DND-41 (cell line): ENCODE data around the gene TBX20.
"Not testable (repeated sequence)": the region's sequence is repeated elsewhere in the genome, so short reads cannot be mapped to it uniquely, and the experiment has no call there.

Experiments used
- EZH2 ChIP-seq: IDR thresholded peaks from 3 replicates; pipeline ENCODE4 v1.6.1; 2012; ENCODE audit warnings: borderline replicate concordance, low read depth, mild to moderate bottlenecking, moderate library complexity, low read length, inconsistent platforms; ENCODE audit not compliant: severe bottlenecking
- TF ChIP-seq, protein P1 (sequence below): IDR thresholded peaks from 2 replicates; pipeline ENCODE4 v1.5.1; 2012; ENCODE audit warnings: borderline replicate concordance, low read length, moderate library complexity, mild to moderate bottlenecking; ENCODE audit not compliant: poor library complexity, severe bottlenecking; ENCODE audit errors: extremely low read depth

DNA sequence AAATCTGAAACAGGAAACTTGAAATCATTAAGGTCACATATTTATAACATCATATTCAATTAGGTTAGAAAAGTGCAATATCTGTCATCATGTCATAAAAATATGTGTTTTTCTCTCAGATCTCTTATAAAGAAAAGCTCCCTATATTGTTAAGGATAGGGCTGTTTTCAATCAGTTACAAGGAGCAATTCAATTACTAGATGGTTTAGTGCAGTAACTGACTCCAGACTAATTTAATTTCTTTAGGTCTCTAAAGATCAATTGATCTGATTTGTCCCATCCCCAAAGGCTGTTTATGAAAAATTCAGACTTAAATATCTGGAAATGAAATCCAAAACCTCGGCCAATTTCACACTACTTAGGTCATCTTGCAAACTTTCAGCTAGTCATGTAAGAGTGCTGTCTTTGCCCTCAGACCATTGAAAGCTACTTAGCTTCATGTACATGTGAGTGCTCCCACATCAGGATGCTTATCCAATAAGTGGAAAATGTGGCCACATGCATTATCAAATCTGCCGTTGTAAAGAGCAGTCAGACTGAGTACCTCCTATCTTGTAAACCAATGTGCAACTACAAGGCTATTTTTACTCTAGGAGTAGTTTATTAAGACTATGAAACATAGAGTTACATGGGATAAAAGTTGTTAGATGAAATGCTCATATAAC lies 24.7 kb downstream of the TBX20 start:
- TF ChIP-seq EZH2, result not testable (repeated sequence)
- TF ChIP-seq, protein P1, sequence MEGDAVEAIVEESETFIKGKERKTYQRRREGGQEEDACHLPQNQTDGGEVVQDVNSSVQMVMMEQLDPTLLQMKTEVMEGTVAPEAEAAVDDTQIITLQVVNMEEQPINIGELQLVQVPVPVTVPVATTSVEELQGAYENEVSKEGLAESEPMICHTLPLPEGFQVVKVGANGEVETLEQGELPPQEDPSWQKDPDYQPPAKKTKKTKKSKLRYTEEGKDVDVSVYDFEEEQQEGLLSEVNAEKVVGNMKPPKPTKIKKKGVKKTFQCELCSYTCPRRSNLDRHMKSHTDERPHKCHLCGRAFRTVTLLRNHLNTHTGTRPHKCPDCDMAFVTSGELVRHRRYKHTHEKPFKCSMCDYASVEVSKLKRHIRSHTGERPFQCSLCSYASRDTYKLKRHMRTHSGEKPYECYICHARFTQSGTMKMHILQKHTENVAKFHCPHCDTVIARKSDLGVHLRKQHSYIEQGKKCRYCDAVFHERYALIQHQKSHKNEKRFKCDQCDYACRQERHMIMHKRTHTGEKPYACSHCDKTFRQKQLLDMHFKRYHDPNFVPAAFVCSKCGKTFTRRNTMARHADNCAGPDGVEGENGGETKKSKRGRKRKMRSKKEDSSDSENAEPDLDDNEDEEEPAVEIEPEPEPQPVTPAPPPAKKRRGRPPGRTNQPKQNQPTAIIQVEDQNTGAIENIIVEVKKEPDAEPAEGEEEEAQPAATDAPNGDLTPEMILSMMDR, result not testable (repeated sequence)
